Nucleus accumbens (tissue), 56 donors: Measurements from ENCODE around the gene CAPZB.

Source experiments
- DNase-seq, 56 donors: peaks; one replicate each; lab custom pipeline; 2025; lab: John Stamatoyannopoulos, UW

CAPZB gene

GRCh38 chr1:19323987-19324664 is 161.2 kb downstream of the CAPZB start:
- DNase-seq = no peak

- DNase-seq = no peak
Measured at GRCh38 chr1:19322481-19322880, 162.9 kb downstream of the CAPZB start.

- DNase-seq = no peak
Measured at GRCh38 chr1:19321071-19321470, 164.3 kb downstream of the CAPZB start.

DNA sequence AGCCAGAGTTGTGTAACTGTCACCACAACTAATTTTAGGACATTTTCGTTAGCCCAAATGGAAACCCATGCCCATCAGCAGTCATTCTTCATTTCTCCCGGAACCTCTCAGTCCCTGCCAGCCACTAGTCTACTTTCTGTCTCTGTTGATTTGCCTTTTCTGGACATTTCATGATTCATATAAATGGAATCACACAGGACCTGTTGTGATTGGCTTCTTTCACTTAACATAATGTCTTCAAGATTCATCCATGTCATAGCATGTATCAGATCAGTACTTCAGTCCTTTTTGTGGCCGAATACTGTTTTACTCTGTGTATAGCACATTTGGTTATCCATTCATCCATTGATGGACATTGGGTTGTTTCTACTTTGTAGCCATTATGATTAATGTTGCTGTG is 166.1 kb downstream of the CAPZB start:
- no peak for DNase-seq

DNA sequence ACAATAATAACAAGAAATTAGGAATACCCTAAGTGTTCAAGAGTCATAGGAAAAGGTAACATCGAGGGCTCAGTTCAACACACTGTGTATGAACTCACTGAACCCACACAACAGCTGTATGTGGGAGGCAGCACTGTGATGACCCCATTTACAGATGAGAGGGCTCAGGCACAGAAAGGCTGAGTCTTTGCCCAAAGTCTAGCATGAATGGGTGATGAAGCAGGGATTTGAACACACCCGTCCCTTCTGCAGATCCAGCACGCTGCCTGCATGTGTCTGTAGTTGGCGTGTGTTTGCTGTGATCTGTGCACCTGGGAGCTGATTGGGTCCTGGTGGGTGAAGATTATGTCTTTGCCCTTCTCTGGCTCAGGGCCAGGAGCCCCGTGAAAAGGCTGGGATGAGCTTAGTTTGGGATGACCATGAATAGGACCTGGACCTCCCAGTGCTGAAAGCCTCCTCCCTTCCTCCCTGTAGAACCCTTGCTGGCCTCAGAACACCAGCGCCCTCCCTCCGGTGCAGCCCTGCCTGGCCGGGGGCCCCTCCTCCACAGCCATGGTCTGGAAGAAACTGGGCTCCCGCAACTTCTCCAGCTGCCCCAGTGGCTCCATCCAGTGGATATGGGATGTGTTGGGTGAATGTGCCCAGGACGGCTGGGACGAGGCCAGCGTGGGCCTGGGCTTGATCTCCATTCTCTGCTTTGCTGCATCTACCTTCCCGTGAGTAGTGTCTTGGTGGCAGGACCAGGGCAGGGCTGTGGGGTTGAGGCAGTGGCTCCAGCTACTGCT is 168.0 kb downstream of the CAPZB start:
- no peak for DNase-seq

DNA sequence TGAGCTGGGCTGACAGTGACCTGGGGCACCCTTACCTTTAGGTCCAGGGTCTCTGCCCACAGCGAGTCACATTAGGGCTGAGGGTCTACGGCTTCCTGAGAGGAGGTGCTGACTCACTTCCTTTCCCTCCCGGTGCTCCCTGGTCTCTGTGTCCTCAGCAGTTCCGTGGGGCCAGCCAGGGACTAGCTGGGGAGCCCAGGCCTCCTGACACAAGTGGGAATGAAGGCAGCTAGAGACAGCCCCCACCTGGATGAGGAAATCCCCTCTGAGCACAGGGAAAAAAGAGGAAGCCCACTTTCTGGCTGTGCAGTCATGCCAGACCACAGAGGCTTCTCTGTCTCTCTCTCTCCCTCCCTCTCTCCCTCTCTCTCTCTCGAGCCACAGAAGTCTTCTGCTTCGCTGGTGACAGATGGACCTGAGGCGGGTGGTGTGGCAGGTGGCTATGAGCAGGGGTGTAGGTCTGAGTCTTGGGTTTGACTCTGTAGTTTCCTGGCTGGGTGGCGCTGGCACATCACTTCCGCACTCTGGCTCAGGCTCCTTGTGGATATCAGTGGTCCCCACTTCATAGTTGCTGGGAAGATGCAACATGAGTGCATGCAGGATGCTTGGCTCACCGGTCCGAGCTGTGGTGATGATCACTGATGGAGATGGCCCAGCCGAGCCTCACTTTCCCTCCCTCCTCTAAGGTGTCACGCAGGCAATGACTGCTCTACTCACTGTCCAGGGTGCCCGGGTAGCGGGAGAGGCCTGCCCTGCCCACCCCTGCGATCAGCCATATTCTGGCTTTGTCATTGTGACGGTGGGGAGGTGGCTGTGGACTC is 169.8 kb downstream of the CAPZB start:
- DNase-seq = no peak

- DNase-seq = no peak
Measured at GRCh38 chr1:19313961-19314882, 171.1 kb downstream of the CAPZB start.

DNA sequence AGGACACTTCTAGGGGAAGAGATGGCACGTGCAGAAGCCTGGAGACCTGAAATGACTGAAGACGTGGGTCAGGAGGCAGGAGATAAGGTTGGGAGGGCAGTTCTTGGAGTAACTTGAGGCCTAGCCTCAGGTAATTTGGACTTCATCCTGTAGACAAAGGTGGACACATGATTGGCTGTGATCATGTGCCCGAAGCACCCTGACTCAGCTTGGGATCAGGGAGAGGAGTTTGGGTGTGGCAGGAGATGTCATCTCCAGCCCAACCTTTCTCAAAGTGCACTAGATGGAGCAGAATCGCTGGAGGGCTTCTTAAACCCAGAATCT is 171.7 kb downstream of the CAPZB start:
- DNase-seq = no peak

DNA sequence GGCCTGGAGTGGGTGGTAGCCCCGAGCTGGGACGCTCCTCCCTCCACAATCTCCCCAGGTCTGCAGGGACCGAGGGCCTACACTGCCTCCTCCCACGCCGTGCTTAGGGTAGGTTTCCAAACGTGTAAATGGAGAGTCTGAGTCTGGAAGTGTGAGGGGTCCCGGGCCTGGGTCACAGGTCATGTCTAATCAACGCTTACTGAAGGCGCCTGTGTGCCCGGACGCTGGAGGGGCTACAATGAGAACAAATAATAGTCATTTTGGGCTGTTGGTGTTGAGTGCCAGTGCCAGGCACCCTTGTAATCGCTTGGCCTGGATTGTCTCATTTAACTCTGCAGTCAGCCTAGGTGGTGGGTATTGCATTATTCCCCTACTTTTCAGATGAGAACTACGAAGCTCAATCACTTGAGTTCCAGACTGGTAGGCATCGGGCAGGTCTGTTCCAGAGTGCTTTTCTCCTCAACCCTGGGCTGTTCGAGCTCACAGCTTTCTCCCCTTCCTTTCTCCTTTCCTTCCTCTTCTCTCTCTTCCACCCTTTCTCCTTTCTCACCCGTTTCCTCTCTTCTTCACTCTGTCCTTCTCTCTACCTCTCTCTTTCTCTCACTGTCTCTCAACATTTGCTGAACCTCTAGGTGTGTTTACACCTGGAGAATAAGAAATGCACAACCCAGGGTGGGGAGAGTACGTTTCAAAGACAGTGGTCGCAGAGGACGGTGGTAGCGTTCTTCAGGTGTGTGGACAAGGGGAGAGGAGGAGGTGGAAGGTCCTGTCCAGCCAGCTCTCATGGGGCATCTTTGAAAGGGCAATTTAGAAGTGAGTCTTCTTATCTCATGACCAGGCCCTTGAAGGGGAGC is 172.3 kb downstream of the CAPZB start:
- DNase-seq = peak in 1 of 56 donors; percentile 46

DNA sequence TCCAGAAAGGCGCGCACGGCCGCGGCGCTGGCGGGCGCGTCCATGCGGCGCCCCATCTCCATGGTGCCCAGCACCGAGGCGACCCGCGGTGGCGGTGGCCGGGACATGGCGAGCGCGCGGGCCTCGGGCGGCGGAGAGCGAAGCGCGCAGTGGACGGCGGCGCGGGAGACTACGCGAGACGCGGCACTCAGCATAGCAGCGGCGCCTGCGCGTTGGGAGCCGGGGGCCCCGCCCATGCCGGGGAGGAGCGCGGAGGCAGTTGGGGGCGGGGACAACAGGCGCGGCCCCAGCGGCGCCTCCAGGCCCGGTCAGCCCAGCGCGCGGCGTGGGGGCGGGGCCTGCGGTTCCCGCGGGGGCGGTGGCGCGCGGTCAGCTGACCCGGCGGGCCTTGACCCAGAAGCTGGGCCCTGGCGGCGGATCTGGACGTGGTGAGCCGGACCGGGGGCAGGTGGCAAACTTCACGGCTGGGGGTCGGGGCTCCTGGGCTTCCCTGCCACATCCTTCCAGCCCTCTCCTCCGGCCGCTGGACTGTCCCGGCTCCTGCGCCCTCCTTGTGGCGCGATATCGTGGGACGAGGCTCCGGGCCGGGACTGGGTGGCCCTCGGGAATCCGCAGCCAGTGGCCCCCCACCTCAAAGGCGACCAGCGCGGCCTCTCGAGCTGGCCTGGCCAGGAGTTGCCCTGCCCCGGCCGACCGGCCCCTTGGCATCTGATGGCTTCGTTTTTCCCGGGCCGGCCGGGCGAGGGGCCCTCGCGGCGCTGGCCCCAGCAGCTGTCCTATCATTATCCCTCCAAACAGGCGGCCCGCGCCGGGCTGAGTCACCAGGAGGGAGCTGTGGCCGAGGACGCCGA is 173.2 kb downstream of the CAPZB start, which contains the start of the genes AKR7A2 and SLC66A1:
Gene AKR7A2 (minus strand): TSS at position 214 of the 851 bp plus-strand sequence. CDS start 20 bp downstream, at position 194.
Gene SLC66A1 (plus strand): TSS at position 396 of the 851 bp plus-strand sequence. CDS start 5,352 bp downstream, outside the sequence.
- DNase-seq = peak in 55 of 56 donors; percentile 55 to 96 (median 87)

DNA sequence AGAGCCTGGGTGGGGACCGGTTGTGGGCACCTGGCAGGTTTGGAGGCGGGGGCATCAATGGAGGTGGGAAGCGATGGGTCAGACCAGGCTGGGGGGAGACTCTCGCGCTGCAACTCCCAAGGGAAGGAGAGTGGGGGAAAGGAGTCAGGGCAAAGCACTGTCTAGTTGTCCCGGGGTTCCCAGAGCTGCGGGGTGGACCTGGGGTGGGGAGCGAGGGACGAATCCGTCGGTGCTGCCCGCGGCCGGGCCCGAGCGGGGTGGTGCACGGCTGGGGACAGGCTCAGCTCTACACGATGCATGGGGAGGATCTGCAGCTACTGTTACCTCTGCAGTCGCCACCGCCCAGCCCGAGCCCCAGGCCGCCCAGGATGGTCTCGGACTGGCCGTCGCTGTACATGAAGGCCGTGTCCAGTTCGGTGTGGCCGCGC is 173.8 kb downstream of the CAPZB start:
- peak in 17 of 56 donors; percentile 25 to 68 (median 49) for DNase-seq

DNA sequence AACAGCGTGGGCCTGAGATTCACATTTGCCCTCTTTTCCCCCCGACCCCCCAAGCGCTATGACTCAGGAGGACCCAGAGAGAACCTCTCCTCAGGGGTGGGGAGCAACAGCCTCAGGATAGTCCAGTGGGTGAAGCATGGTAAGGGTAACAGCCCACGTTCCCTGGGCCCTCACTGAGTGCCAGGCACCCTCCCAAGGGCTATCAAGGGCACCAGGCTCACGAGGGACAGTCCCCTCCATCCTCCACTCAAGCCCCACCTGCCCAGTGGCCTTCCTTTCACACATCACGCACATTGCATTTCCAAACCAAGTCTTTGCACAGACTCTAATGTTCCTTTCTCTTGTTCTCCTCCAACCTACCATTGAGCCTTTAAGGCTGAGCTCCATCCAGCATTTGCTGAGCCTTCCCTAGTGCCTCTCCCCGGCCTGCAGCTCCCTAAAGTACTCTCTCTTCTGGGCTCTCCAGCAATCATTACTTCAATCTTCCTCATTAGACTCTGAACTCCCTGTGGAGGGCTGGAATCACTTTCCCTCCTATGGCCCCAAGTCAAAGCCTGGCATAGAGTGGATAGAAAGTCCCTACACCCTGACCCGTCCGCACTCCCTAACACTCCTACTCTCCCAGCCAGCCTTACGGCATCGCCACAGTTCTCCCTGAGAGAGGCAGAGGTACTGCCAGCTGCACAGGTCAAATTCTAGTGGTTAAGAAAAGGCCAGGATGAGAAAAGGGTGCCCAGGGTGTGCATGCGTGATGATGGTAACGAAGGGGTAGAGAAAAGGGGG is 174.4 kb downstream of the CAPZB start:
- DNase-seq = peak in 1 of 56 donors; percentile 35

GRCh38 chr1:19310061-19310460 is 175.3 kb downstream of the CAPZB start:
- DNase-seq = no peak

GRCh38 chr1:19309123-19309813 is 176.1 kb downstream of the CAPZB start:
- DNase-seq = no peak

- DNase-seq = no peak
Measured at GRCh38 chr1:19308509-19308907, 176.8 kb downstream of the CAPZB start.

GRCh38 chr1:19307794-19308508 is 177.4 kb downstream of the CAPZB start:
- DNase-seq = no peak
